Measurements from ENCODE around the gene CYP2W1.
"Not testable (repeated sequence)": the region's sequence is repeated elsewhere in the genome, so short reads cannot be mapped to it uniquely, and the experiment has no call there.

Gene CYP2W1

GRCh38 chr7:1036164-1036928 lies 53.4 kb downstream of the CYP2W1 start:
- not testable (repeated sequence) for H3K27ac Mint-ChIP-seq

More at GRCh38 chr7:1036164-1036928, 53.4 kb downstream of the CYP2W1 start:
- not testable (repeated sequence) for H3K36me3 Mint-ChIP-seq (ENCODE audit: low read depth); H3K27me3 Mint-ChIP-seq (ENCODE audit: low read depth); H3K9me3 Mint-ChIP-seq; H3K4me3 Mint-ChIP-seq
- H3K4me1 Mint-ChIP-seq (ENCODE audit: low read depth) = peaks cover 22% of the 10 kb centered on the region
